Motor neuron (in vitro differentiated cells): Measurements from ENCODE around the gene RADIL. TPM values are rescaled to one million over a fixed set of nuclear protein-coding genes. Genes with fewer than 3 reads are reported as not detected.
A peak's percentile ranks its signal among the peaks of the same experiment; 100 is the strongest.

Experiments used
- ATAC-seq, 8 experiments: fragments of 200-7000 bp; cut with Tn5 transposase; replicated peaks in 6 of 8; 2 replicates each; pipeline ENCODE4 v1.8.0; 2021; ENCODE audit warnings: mild to moderate bottlenecking in 8 of 8, moderate library complexity in 8 of 8
- H3K27ac ChIP-seq, 2 donors: fragments of 250-450 bp; sonication (Bioruptor Pico); 2 replicates each; pipeline ENCODE4 v1.9.0; 2021; ENCODE audit warnings: antibody characterized with exemption in 2 of 2, mild to moderate bottlenecking in 2 of 2, moderate library complexity in 1 of 2
- H3K4me1 ChIP-seq, 2 donors: fragments of 250-450 bp; sonication (Bioruptor Pico); replicated peaks in 1 of 2; 2 replicates each; pipeline ENCODE4 v1.6.1; 2021; ENCODE audit warnings: antibody characterized with exemption in 2 of 2, mild to moderate bottlenecking in 2 of 2, moderate library complexity in 1 of 2
- H3K4me3 ChIP-seq, 5 donors: fragments of 250-450 bp; sonication (Bioruptor Pico); 2 replicates each; pipeline ENCODE4 v1.9.0; 2021; ENCODE audit warnings: antibody characterized with exemption in 5 of 5, mild to moderate bottlenecking in 5 of 5, moderate library complexity in 4 of 5
- WGBS, 10 experiments: fragments of 450-650 bp; shearing (Covaris generic); methylation state at CpG; one replicate each; pipeline ENCODE4 v1.0.0; 2022; 5-methylcytosine and 5-hydroxymethylcytosine counted together
- in situ Hi-C, 9 experiments: fragments of 400-800 bp; cut with MboI; loops; one replicate each; pipeline ENCODE4 v1.15.0; 2021; ENCODE audit warnings: low sequenced_read_pairs in 9 of 9, low pct_unique_long_range_greater_than_20kb in 2 of 9; ENCODE audit not compliant: unreplicated experiment in 9 of 9
- total RNA-seq, 8 experiments: library from RNA; unstranded; fragments of 300-600 nt; gene quantifications; 2 replicates each; pipeline versions ENCODE4 v1.2.3 to v1.2.4, GENCODE V29; 2022

RADIL gene
- total RNA-seq, 8 experiments from 2014 or later = 0.15 to 7.7 (median 4.6) TPM

DNA sequence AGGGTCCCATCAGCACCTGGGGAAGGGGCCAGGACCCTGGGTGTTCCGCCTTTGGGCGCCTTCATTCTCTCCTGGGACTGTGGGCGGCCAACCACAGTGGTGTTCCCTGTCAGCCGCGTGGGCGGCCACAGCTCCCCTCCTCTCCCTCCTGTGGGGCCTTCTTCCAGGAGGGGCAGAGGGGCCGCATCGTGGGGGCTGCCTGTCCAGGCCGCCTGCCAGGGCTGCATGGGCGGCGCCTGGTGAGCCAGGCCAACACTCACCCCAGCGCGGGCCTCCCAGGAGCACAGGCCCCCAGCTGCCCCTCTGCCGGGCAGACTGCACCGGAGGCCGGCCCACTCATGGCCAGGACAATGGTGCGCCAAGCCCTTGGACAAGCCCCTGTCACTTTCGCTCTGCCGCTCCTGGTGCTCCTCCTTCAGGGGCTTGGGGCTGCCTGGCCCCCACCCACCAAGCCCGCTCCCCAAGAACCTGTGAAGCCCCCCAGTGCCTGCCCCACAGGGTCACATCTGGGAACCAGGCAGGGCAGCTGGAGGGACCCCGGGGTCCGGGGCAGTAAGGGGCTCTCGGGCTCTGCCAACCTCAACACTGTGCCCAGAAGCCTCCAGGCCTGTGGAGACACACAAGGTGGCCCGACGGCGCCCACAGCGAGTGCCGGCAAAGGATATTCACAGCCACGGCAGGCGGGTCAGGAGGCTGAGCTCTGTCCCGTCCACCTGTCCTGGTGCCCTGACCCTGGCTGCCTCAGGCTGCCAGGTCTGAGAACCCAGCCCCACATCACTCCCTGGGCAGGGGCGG lies 65.3 kb downstream of the RADIL start:
- Histone ChIP-seq H3K4me3 (no peak overlapping the region), H3K4me1 (peaks cover 0 to 7% of the 10 kb centered on the region in 2 donors), H3K27ac (no peak overlapping the region)
- ATAC-seq = peak in 4 of 8 experiments; percentile 47 to 54 (median 52)
- no CpG with 5 or more reads among the region's 32 CpGs for WGBS, 10 experiments
- in situ Hi-C loops = loop anchor here in 1 of 9 experiments (25.0 kb wide), 1 partner anchor 269 kb away; no protein-coding TSS in a partner anchor

DNA sequence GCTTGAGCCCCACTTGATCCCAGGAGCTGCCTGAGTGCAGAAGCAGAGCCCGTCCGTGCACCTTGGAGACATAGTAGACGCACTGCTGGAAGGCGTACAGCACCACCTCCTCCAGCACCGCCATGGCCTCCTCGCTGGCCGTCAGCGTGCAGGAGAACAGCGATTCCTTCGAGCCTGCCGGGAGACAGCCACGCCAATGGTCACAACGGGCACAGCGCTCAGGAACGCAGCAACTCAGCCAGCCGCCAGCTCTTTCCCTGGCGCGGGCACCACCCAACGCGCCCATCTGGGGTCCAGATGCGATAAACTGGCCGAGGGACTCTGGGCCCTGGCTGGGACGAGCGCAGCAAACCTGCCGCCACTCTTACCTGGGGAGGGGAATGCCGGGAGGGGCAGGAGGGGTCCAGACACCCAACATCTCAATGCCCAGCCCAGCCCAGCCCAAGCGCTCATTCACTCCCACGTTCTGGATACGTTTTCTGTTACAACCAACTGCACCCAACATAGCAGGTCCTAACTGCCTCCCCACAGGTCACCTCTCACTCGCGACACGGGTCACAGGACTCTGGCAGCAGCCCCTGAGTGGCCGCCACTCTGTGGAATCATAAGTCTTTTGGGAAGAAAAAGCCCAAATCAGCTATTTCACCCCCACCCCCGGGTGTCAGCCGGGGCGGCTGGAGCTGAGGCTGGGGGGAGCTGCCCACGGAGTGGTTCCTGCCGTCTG lies 66.2 kb downstream of the RADIL start:
- no peak for ATAC-seq
- in situ Hi-C loops = loop anchor here in 1 of 9 experiments (25.0 kb wide), 1 partner anchor 270 kb away; no protein-coding TSS in a partner anchor
- Histone ChIP-seq H3K27ac (no peak overlapping the region), H3K4me3 (no peak overlapping the region), H3K4me1 (peaks cover 0 to 7% of the 10 kb centered on the region in 2 donors)
- 60 to 98% (median 80%) methylated on average over 2 to 14 of the region's 38 CpGs; no CpG with 5 or more reads in 7 of the 10 experiments for WGBS, 10 experiments

DNA sequence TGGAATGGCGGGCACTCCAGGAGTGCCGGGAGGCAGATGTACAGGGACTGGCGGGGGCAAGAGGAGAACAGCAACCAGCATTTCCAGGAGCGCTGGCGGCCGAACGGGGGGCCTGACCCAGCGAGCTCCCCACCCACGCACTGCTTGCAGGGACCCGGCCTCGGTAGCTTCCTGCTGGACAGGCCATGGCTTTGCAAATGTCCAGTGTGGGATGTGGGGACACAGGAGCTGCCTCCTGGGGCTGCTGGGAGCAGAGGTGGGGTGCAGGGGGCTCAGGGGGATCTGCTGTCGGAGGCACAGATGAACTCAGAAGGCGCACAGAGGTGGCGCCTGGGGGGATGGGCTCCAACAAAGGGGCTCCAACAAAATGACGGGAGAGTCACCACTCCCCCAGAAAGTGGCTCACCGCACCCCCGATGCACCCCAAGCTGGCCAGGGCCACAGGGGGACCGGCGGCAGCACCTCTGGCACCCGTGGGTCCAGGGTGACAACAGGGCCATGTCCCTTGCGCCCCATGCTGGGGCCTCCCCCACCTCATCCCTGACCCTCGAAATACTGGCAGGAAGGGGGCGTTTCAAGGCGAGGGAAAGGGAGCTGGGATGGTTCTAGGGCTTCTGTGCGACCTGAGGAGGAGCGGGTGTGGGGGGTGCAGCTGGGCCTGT lies 67.0 kb downstream of the RADIL start:
- in situ Hi-C loops = loop anchor here in 1 of 9 experiments (25.0 kb wide), 1 partner anchor 271 kb away; no protein-coding TSS in a partner anchor
- no peak for ATAC-seq
- H3K4me1 ChIP-seq = peaks cover 0 to 7% of the 10 kb centered on the region in 2 donors
- no peak overlapping the region for H3K4me3 ChIP-seq
- 91 to 100% methylated on average over 4 to 14 of the region's 26 CpGs; no CpG with 5 or more reads in 8 of the 10 experiments for WGBS, 10 experiments
- H3K27ac ChIP-seq = no peak overlapping the region

DNA sequence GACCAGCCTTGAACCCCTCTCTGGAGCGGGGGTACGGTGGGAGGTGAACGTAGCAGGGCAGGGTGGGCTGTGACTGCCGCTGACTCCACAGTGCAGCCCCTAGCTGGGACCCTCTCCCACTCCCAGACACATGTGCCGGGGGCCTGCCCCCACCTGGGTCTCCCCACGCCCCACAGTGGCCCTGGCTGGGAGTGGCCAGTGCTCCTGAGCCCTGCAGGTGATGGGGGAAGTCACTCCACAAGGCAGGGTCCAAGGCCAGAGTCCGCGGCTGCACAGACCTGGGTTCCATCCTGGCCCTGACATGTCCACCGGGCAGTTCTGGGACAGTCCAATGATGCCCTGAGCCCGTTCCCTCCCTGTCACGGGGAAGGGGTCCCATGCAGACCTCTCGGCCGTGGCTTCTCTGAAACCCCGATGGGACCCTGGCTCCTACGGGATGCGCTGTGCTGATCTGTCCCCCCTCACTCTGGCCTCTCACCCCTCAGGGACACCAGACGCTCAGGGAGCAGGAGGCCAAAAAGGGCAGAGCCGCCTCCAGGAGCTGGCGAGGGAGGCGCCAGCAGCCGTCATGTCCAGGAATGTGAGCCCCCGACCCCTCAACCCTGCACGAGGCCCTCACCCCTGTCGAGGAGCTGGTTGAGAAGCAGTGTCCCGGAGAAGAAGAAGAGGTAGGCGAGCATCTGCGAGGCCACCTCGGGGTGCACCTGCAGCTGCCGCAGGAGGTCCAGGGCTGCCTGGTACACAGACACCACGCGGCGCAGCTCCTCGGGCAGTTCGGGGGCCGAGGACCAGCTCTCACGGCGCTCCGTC lies 67.7 kb downstream of the RADIL start:
- in situ Hi-C loops = loop anchor here in 1 of 9 experiments (25.0 kb wide), 1 partner anchor 271 kb away; no protein-coding TSS in a partner anchor
- Histone ChIP-seq H3K4me3 (no peak overlapping the region), H3K27ac (no peak overlapping the region), H3K4me1 (peaks cover 0 to 7% of the 10 kb centered on the region in 2 donors)
- ATAC-seq = no peak
- no CpG with 5 or more reads among the region's 38 CpGs for WGBS, 10 experiments

- no peak for ATAC-seq
- in situ Hi-C loops = loop anchor here in 1 of 9 experiments (25.0 kb wide), 1 partner anchor 272 kb away; no protein-coding TSS in a partner anchor
- Histone ChIP-seq H3K27ac (peak overlapping the region in 1 of 2 donors; percentile 65), H3K4me3 (no peak overlapping the region), H3K4me1 (peaks cover 0 to 7% of the 10 kb centered on the region in 2 donors)
- WGBS, 10 experiments = 80 to 100% (median 100%) methylated on average over 1 of the region's 14 CpGs; no CpG with 5 or more reads in 6 of the 10 experiments
These were observed 68.4 kb downstream of the RADIL start for GRCh38 chr7:4815121-4815520.

DNA sequence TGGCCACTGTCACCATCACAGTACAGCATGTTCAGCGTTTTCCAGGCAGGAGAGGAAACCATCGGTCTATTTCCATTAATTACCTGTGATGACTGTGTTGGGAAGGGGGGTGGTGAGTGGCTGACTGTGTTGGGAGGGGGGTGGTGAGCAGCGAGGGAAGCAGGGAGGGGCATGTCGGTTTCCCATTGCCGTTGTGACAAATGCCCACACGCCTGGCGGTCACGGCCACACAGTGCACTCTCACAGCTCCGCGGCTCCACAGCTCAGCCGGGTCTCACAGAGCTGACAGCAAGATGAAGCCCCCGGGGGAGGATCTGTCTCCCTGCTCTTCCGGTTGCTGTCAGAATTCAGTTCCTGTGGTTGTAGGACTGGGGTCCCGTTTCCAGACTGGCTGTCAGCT lies 69.1 kb downstream of the RADIL start:
- in situ Hi-C loops = loop anchor here in 1 of 9 experiments (25.0 kb wide), 1 partner anchor 273 kb away; no protein-coding TSS in a partner anchor
- peaks cover 0 to 7% of the 10 kb centered on the region in 2 donors for H3K4me1 ChIP-seq
- no peak overlapping the region for H3K4me3 ChIP-seq
- peak overlapping the region; percentile 30 to 65 for H3K27ac ChIP-seq
- WGBS, 10 experiments = 24 to 100% (median 81%) methylated on average over 1 to 2 of the region's 14 CpGs; no CpG with 5 or more reads in 6 of the 10 experiments
- ATAC-seq = peak in 5 of 8 experiments; percentile 75 to 95 (median 88)

DNA sequence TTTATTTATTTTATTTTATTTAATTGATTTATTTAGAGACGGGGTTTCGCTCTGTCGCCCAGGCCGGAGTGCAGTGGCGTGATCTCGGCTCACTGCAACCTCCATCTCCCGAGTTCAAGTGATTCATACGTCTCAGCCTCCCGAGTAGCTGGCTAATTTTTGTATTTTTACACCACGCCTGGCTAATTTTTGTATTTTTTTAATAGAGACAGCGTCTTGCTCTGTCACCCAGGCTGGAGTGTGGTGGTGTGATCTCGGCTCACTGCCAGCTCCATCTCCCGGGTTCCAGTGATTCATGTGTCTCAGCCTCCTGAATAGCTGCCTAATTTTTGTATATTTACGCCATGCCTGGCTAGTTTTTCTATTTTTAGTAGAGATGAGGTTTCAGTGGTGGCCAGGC lies 73.8 kb downstream of the RADIL start:
- WGBS, 10 experiments = 89 to 100% (median 97%) methylated on average over 2 to 14 of the region's 14 CpGs
- no peak for ATAC-seq
- in situ Hi-C loops = loop anchor here in 1 of 9 experiments (25.0 kb wide), 1 partner anchor 278 kb away; no protein-coding TSS in a partner anchor
- H3K4me1 ChIP-seq = peaks cover 0 to 5% of the 10 kb centered on the region in 2 donors
- H3K4me3 ChIP-seq = no peak overlapping the region
- no peak overlapping the region for H3K27ac ChIP-seq

- in situ Hi-C loops = loop anchor here in 1 of 9 experiments (25.0 kb wide), 1 partner anchor 278 kb away; no protein-coding TSS in a partner anchor
- no peak for ATAC-seq
- 28 to 100% (median 70%) methylated on average over 1 to 6 of the region's 38 CpGs; no CpG with 5 or more reads in 5 of the 10 experiments for WGBS, 10 experiments
- H3K4me1 ChIP-seq = peaks cover 0 to 3% of the 10 kb centered on the region in 2 donors
- H3K4me3 ChIP-seq = no peak overlapping the region
- no peak overlapping the region for H3K27ac ChIP-seq
These were observed 74.4 kb downstream of the RADIL start for GRCh38 chr7:4809091-4809591.

DNA sequence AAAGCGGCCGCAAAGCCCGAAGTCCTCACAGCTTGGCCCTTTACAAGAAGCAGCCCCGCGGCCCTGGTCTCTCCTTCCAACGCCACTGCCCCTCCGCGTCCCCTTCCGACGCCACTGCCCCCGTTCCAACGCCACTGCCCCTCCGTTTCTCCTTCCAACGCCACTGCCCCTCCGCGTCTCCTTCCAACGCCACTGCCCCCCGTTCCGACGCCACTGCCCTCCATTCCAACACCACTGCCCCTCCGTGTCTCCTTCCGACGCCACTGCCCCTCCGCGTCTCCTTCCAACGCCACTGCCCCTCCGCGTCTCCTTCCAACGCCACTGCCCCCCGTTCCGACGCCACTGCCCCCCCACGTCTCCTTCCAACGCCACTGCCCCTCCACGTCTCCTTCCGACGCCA lies 75.0 kb downstream of the RADIL start:
- Histone ChIP-seq H3K27ac (no peak overlapping the region), H3K4me3 (no peak overlapping the region), H3K4me1 (no peaks in the 10 kb centered on the region)
- in situ Hi-C loops = loop anchor here in 1 of 9 experiments (25.0 kb wide), 1 partner anchor 279 kb away; no protein-coding TSS in a partner anchor
- ATAC-seq = no peak
- 61% methylated on average over 6 of the region's 37 CpGs; no CpG with 5 or more reads in 9 of the 10 experiments for WGBS, 10 experiments

DNA sequence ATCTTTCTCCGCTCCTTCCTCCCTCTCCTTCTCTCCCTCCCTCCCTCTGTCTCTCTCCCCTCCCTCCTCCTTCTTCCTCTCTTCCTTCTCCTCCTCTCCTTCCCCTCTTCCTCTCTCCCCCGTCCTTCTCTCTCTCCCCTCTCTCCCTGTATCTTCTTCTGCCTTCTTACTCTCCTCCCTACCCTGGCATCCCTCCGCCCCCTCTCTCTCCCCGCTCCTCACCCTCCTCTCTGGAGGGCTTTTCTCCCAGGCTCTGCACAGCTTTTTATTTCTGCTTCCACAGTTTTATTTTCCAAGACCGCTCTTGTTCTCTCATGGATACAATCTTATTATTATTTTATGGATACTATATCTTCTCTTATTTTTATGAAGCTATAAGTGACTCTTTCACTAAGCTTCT lies 75.5 kb downstream of the RADIL start:
- no peak overlapping the region for H3K27ac ChIP-seq
- WGBS, 10 experiments = 60 to 90% (median 83%) methylated on average over 1 to 3 of the region's 5 CpGs; no CpG with 5 or more reads in 4 of the 10 experiments
- no peaks in the 10 kb centered on the region for H3K4me1 ChIP-seq
- peak in 2 of 8 experiments; percentile 9 to 14 for ATAC-seq
- no peak overlapping the region for H3K4me3 ChIP-seq
- in situ Hi-C loops = loop anchor here in 1 of 9 experiments (25.0 kb wide), 1 partner anchor 279 kb away; no protein-coding TSS in a partner anchor

DNA sequence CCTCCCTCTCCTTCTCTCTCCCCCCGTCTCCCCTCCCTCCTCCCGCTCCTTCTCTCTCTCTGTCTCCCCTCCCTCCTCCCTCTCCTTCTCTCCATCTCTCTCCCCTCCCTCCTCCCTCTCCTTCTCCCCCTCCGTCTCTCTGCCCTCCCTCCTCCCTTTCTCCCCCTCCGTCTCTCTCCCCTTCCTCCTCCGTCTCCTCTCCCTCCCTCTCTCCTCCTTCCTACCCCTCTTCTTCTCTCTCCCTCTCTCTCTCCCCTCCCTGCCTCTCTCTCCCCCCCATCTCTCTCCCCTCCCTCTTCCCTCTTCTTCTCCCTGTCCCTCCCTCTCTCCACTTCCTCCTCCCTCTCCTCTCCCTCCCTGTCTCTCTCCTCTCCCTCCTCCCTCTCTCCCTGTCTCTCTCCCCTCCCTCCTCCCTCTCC lies 75.9 kb downstream of the RADIL start:
- H3K27ac ChIP-seq = no peak overlapping the region
- ATAC-seq = peak in 3 of 8 experiments; percentile 9 to 43 (median 30)
- no CpG with 5 or more reads among the region's 5 CpGs for WGBS, 10 experiments

More for the DNA sequence above, 75.9 kb downstream of the RADIL start:
- H3K4me1 ChIP-seq = no peaks in the 10 kb centered on the region
- no peak overlapping the region for H3K4me3 ChIP-seq
- in situ Hi-C loops = loop anchor here in 1 of 9 experiments (25.0 kb wide), 1 partner anchor 280 kb away; no protein-coding TSS in a partner anchor
